ENCODE data around the gene KRI1.

Gene KRI1

GRCh38 chr19:10565567-10566407 lies at the start of gene KRI1:
Gene KRI1, minus strand, starts transcription at chr19:10566010. Its CDS starts 11 bp downstream, at chr19:10565999.
- peak; percentile 98 for DNase-seq

DNA sequence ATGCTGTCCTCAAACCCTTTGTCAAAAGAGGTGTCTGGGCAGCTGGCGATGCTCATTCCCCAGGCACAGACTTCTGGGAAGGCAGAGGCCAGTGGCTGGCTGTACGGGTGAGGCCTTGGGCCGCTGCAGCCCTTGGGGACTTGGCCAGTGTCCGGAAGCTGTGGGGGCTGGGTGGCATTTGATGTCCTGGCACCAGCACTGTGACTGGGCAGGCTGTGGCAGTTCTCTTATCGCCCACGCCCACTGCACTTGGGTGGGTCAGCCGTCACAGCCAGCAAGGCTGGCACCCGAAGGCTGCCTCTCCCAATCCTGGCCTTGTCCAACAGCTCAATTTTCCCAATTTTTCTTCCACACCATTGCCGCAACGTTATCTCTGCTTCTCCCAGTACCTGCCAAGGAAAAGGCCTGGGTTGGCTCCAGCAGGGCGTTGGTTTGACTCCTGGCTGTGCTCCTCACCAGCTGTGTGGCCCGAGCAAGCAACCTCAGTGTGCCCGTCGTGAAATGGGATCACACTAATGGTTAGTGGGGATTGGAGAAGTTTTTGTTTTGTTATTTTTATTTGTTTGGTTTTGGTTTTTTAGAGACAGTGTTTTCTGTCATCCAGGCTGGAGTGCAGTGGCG lies 46.8 kb upstream of the KRI1 start:
- DNase-seq: no peak

DNA sequence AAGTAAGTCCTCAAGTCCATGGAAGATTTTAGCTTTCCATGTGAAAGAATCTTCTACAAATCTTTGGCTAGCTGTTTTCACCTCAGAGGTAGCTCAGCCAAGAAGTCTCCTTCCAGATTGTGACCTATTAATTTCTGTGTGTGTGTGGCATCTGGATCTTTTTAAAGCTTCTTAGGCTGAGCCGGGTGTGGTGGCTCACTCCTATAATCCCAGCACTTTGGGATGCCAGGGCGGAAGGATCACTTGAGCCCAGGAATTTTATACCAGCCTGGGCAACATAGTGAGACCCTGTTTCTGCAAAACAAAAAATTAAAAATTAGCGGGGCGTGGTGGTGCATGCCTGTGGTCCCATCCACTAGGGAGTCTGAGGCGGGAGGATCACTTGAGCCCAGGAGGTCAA lies 46.1 kb upstream of the KRI1 start:
- no peak for DNase-seq

DNA sequence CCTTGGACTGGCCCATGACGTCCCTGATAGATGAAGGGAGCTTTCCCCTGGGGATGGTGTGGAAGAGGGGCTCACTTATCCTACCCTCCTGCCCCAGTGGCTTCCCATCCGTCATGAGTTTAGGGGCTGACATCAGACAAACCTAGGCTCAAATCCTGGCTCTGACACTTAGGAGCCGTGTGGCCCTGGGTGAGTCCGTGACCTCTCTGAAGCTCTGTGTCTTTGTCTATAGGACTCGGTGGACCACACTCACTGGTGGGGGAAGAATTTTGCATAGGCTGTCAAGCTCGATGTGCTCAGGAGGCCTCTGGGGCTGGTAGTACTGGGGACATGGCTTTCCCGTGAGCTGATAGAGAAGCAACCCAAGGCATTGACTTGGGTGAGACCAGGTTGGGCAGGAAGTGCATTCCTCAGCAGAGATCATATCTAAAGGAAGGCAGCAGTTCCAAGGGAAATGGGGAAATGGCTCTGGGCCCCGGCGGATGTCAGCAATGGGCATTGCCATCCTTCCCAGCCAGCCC lies 38.7 kb upstream of the KRI1 start:
- DNase-seq: no peak

GRCh38 chr19:10603873-10604459 lies 38.2 kb upstream of the KRI1 start:
- DNase-seq: peak; percentile 55

DNA sequence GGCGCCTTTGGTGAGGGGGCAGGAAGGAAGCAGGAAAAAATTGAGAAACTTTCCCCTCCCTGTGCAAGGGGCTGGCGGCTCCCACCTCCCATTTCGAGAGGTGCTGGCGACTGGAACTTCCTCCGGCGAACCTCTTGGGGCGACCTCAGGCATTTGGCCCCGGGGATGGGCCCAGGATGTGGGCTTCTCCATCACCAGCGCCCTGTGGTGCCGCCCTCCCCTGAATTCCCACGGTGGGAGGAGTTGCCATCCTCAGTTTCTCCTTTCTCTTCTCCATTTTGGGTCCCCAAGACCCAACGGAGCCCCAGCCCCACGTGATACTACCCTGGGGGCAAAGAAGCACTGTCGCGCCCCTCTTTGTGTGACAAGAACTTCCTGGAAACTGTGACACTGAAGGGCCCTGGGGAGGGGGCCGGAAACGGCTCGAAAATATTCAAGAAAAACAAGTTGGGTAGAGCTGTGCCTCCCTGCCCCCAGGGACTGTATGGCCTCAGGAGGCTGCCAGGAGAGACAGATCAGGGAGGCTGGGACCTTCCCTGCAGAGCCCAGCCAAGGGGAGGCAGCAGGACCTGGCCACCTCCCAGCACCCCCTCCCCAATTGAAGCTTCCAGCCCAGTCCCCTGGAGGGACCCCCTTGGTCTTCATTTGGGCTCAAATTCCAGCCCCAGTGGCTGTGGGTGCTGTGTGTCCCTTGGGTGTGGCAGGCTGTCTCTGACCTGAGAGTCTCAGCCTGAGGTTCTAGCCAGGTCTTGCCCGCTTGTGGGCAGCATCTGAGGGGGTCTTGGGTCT lies 37.5 kb upstream of the KRI1 start:
- DNase-seq: no peak

- DNase-seq: peak; percentile 44
These were observed 36.7 kb upstream of the KRI1 start for GRCh38 chr19:10602330-10603083.

DNA sequence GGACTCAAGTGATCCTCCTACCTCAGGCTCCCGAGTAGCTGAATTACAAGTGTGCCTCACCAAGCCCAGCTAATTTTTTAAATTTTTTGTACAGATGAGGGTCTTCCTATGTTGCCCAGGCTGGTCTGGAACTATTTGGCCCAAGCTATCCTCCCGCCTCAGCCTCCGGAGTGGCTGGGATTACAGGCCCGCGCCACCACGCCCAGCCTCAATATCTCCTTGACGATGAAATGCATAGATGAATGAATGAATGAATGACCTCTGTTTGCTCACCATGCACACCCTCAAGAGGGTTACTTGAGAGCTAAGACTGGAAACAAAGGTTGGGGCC lies 36.2 kb upstream of the KRI1 start:
- DNase-seq: no peak

GRCh38 chr19:10600149-10600548 lies 34.3 kb upstream of the KRI1 start:
- DNase-seq: no peak

DNA sequence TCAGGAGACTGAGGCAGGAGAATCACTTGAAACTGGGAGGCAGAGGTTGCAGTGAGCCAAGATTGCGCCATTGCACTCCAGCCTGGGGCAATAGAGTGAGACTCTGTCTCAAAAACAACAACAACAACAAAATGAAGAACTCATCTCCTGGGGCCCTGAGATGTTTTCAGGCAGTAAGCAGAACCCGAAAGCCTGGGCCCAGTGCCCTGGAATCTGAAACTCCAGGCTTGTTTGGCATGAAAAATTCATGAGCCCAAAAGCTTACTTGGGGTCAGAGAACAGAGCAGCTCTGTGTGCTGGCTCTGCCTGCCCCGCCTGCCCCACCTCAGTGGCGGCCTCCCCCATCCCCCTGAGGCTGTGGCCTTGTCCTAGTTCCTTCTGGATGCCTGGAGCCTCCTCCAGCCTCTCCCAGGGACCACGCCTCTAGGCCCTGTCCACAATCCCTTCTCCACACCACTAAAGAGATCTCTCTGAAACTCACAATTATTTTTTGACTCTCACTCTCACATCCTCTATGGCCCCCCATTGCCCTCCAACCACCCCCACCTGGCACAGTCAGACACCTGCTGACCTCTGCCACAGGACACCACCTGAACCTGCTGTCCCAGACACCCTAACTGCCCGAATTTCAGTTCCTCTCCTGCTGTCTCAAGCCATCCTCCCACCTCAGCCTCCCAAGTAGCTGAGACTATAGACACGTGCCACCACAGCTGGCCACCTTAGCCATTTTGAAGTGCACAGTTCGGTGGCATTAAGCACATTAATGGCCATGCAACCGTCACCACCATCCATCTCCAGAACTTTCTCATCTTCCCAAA lies 28.2 kb upstream of the KRI1 start:
- no peak for DNase-seq

GRCh38 chr19:10593148-10593547 lies 27.3 kb upstream of the KRI1 start:
- no peak for DNase-seq

GRCh38 chr19:10587839-10588150 lies 22.0 kb upstream of the KRI1 start:
- no peak for DNase-seq

DNA sequence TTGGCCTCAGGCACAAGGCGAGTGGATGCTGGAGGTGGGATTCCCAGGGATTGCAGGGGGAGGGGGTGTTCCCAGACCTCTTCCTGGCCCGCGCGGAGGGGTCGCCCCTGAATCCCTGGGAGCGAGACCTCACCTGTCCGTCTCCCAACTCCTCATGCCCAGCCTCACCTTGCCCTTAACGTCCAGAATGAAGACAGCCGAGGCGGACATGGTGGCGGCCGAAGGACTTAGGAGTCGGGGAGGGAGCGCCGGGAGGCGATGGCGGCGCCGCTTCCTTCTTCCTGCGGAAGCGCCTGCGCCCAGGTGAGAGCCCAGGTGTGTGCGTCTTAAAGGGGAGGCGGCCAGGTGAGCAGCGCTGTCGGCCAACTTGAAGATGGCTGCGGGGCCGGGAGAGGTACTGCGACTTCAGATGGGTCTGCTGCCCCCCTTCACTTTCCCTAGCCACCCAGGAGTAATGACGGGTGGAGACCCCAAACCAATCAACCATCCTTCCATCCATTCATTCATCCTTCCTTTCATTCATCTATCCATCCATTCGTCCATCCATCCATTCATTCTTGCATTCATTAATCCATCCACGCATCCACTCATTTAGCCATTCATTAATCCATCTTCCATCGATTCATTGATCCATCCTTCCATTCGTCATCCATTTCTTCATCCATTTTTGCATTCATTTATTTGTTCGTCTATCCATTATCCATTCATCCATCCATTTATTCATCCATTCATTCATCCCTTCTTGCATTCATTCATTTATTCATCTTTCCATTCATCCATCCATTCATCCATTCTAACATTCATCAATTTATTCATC lies 21.4 kb upstream of the KRI1 start, which contains the start of gene AP1M2:
Gene AP1M2 (minus strand): TSS at position 291 of the 817 bp plus-strand sequence. CDS start 81 bp downstream, at position 210.
- DNase-seq: no peak

GRCh38 chr19:10586396-10586795 lies 20.6 kb upstream of the KRI1 start:
- DNase-seq: no peak

DNA sequence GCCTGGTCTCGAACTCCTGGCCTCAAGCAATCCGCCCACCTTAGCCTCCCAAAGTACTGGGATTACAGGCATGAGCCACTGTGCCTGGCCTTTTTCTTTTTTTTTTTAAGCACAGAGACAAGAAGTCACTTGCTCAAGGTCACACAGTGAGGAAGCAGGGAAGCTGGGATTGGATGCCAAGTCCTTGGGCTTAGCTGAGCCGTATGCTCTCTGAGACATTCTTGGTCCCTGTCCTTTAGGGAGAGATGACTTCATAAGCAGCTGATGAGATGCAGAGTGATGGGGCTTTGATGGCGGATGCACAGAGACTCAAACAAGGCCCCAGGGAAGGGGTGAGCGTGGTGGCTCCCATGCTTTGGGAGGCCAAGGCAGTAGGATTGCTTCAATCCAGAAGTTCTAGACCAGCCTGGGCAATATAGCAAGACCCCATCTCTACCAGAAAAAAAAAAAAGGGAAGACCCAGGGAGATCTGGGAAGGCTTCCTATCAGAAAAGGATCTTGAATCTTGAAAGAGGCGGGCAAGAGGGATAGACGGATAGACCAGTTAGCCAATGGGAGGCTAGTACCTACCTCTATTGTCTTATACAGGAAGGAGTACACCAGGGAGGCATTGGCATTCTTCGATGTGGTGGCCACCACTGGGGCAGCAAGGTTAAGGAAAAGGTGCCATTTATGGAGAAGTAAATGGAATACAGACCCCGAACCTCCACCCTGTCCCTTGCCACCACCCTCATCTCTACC lies 17.4 kb upstream of the KRI1 start:
- DNase-seq: no peak

GRCh38 chr19:10582091-10582490 lies 16.3 kb upstream of the KRI1 start:
- DNase-seq: no peak

DNA sequence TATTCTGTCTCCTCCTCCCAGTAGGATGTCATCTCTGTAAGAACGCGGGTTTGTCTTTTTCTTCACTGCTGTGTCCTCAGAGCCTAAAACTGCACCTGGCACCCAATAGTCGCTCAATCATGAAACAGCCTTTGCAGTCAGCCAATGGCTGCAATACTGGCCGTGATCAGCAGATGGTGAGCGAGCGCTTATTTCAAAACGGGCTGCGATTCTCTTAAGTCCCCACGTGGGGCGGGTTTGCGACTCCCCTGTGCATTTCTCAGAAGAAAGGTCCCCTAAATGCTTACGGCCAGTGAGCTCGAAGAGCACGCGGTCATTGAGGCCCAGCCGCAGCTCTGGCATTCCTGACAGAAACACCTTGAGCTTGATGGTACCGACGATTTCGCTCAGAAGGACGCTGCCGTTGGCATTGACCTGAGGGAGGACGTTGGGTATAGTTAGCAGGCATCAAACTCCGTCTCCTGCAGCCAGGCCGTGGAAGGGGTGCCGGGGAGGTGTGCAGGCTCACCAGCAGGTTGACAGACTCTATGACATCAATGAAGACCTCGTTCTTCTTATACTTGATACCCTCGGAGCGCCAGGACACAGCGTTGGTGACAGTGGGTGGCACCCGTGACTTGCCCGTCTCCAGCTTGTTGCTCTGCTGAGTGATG lies 15.3 kb upstream of the KRI1 start:
- peak; percentile 94 for DNase-seq

- no peak for DNase-seq
These were observed 12.1 kb upstream of the KRI1 start for GRCh38 chr19:10577951-10578350.

DNA sequence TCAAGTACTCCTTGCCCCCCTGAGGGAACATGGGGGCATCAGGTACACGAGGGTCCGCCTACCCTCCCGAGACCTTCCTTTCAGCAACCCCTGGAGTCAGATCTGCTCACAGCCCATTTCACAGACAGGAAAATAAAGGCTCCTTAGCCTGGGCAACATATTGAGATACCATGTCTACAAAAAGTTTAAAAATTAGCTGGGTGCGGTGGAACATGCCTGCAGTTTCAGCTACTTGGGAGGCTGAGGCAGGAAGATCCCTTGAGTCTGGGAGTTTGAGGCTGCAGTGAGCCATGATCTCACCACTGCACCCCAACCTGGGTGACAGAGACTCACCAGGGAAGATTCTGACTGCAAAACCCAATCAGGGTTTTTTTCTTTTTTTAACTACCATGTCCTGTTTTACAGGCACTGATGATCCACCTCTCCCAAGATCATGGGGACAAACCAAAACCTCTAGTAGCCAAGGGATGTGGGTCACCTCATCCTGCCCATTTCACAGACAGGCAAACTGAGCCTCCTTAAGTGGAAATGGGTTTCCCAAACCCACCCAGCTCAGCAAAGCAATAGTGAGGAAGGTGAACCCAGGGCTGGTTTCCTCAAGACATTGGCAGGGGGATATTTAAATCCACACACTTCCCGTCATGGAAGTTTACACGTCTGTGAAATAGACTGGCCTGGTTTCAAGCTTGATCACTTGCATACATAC lies 9.4 kb upstream of the KRI1 start:
- no peak for DNase-seq

All from KG1 (cell line).